HG02970 (cell line): Measurements from ENCODE around the gene SLC16A2.
"Not testable (repeated sequence)": the region's sequence is repeated elsewhere in the genome, so short reads cannot be mapped to it uniquely, and the experiment has no call there.

Source experiments
- ATAC-seq: cut with Tn5 transposase; IDR thresholded peaks from one replicate; pipeline ENCODE4 v1.9.1; 2021; ENCODE audit warnings: mild to moderate bottlenecking, moderate library complexity, moderate number of reproducible peaks; ENCODE audit not compliant: unreplicated experiment, low FRiP score

Gene SLC16A2

GRCh38 chrX:74500555-74500954 lies 79.3 kb downstream of the SLC16A2 start:
- ATAC-seq: no peak

- no peak for ATAC-seq
These were observed 84.1 kb downstream of the SLC16A2 start for GRCh38 chrX:74505437-74505836.

GRCh38 chrX:74506317-74507115 lies 85.2 kb downstream of the SLC16A2 start:
- ATAC-seq: peak; percentile 58

GRCh38 chrX:74507191-74507590 lies 85.9 kb downstream of the SLC16A2 start:
- ATAC-seq: no peak

- no peak for ATAC-seq
These were observed 88.7 kb downstream of the SLC16A2 start for GRCh38 chrX:74509989-74510388.

- no peak for ATAC-seq
These were observed 89.1 kb downstream of the SLC16A2 start for GRCh38 chrX:74510401-74510800.

GRCh38 chrX:74511704-74512103 lies 90.4 kb downstream of the SLC16A2 start:
- ATAC-seq: no peak

GRCh38 chrX:74514384-74514783 lies 93.1 kb downstream of the SLC16A2 start:
- ATAC-seq: no peak

GRCh38 chrX:74515356-74515755 lies 94.1 kb downstream of the SLC16A2 start:
- no peak for ATAC-seq

GRCh38 chrX:74516013-74516412 lies 94.7 kb downstream of the SLC16A2 start:
- ATAC-seq: not testable (repeated sequence)

- no peak for ATAC-seq
These were observed 98.6 kb downstream of the SLC16A2 start for GRCh38 chrX:74519870-74520269.

GRCh38 chrX:74520291-74520690 lies 99.0 kb downstream of the SLC16A2 start:
- no peak for ATAC-seq

- no peak for ATAC-seq
These were observed 99.6 kb downstream of the SLC16A2 start for GRCh38 chrX:74520896-74521295.

- no peak for ATAC-seq
These were observed 100.9 kb downstream of the SLC16A2 start for GRCh38 chrX:74521961-74522751.

- no peak for ATAC-seq
These were observed 101.9 kb downstream of the SLC16A2 start for GRCh38 chrX:74523224-74523623.

GRCh38 chrX:74523870-74524735 lies 102.8 kb downstream of the SLC16A2 start:
- ATAC-seq: no peak

- ATAC-seq: no peak
These were observed 103.8 kb downstream of the SLC16A2 start for GRCh38 chrX:74525116-74525515.

GRCh38 chrX:74526764-74527163 lies 105.5 kb downstream of the SLC16A2 start:
- no peak for ATAC-seq

GRCh38 chrX:74527350-74527749 lies 106.1 kb downstream of the SLC16A2 start:
- no peak for ATAC-seq

GRCh38 chrX:74529311-74529710 lies 108.0 kb downstream of the SLC16A2 start:
- no peak for ATAC-seq

GRCh38 chrX:74531081-74531480 lies 109.8 kb downstream of the SLC16A2 start:
- no peak for ATAC-seq
